H1 (cell line): ENCODE measurements around the gene CYP2C9.

Experiments used
- CTCF ChIP-seq, 3 experiments: IDR thresholded peaks; 1 replicate in 2 of 3; 2 replicates in 1 of 3; pipeline versions ENCODE4 v1.5.1 to v1.6.1; 2011; ENCODE audit warnings: low read length in 3 of 3, mild to moderate bottlenecking in 3 of 3, inconsistent platforms in 2 of 3, low read depth in 1 of 3, moderate library complexity in 1 of 3; ENCODE audit not compliant: insufficient read depth in 1 of 3; ENCODE audit errors: control extremely low read depth in 1 of 3
- POLR2A ChIP-seq, 2 experiments: IDR thresholded peaks; 1 replicate in 1 of 2; 2 replicates in 1 of 2; pipeline ENCODE4 v1.6.1; 2011; ENCODE audit warnings: low read depth in 2 of 2, low read length in 2 of 2, mild to moderate bottlenecking in 2 of 2; ENCODE audit errors: control extremely low read depth in 1 of 2
- SAP30 ChIP-seq: fragments of 300-600 bp; sonication (generic); IDR thresholded peaks from 2 replicates; pipeline ENCODE4 v1.7.1; 2012; ENCODE audit warnings: low read length, moderate library complexity, mild to moderate bottlenecking, inconsistent platforms; ENCODE audit not compliant: insufficient read depth, insufficient replicate concordance

- TF ChIP-seq CTCF (IDR thresholded peaks at IDR 0.05; ENCODE audit: control extremely low read depth in 1 of 3, insufficient read depth in 1 of 3, low read depth in 1 of 3, low read length in 3 of 3) = peak in 2 of 3 experiments; percentile 64 to 75; a peak in 3 of 4 replicates
- TF ChIP-seq POLR2A (IDR thresholded peaks at IDR 0.05; ENCODE audit: control extremely low read depth in 1 of 2, low read depth in 2 of 2, low read length in 2 of 2) = no peak
- no peak for TF ChIP-seq SAP30
Observed at GRCh38 chr10:94963901-94964300, 25.4 kb downstream of the CYP2C9 start.
